Kidney (tissue), 14 donors: Measurements from ENCODE around the gene LYRM4. TPM values are rescaled to one million over a fixed set of nuclear protein-coding genes. Genes with fewer than 3 reads are reported as not detected.

Source experiments
- DNase-seq, 5 donors: peaks; one replicate each; pipeline ENCODE4 v3.0.0-alpha.2; 2013 to 2020
- FAIRE-seq: peaks from 2 replicates; lab custom pipeline; 2012; peaks lifted over from hg19 to GRCh38; lab: Jason Lieb, UNC
- H3K27ac ChIP-seq, 2 donors: one replicate each; pipeline ENCODE4 v1.7.0; 2013; ENCODE audit warnings: low read depth in 2 of 2, low read length in 2 of 2, inconsistent platforms in 1 of 2
- H3K27me3 ChIP-seq: one replicate; pipeline ENCODE4 v1.7.1; 2013; ENCODE audit warnings: low read length, inconsistent platforms; ENCODE audit not compliant: control insufficient read depth, insufficient read depth
- H3K36me3 ChIP-seq, 3 donors: one replicate each; pipeline versions ENCODE4 v1.7.0 to v1.7.1; 2013; ENCODE audit warnings: low read length in 3 of 3, control low read depth in 1 of 3, inconsistent platforms in 1 of 3; ENCODE audit not compliant: insufficient read depth in 3 of 3, control insufficient read depth in 2 of 3
- H3K4me1 ChIP-seq, 3 donors: one replicate each; pipeline versions ENCODE4 v1.7.0 to v1.7.1; 2013; ENCODE audit warnings: low read length in 3 of 3, inconsistent platforms in 1 of 3, low read depth in 1 of 3; ENCODE audit not compliant: control insufficient read depth in 2 of 3, insufficient read depth in 2 of 3
- H3K4me3 ChIP-seq, 3 donors: one replicate each; pipeline versions ENCODE4 v1.7.0 to v1.8.1; 2013; ENCODE audit warnings: low read length in 3 of 3, control low read depth in 1 of 3, inconsistent platforms in 1 of 3
- H3K9ac ChIP-seq, 3 donors: one replicate each; pipeline versions ENCODE4 v1.7.0 to v1.7.1; 2013; ENCODE audit warnings: low read length in 3 of 3, control low read depth in 1 of 3, inconsistent platforms in 1 of 3
- H3K9me3 ChIP-seq, 3 donors: one replicate each; pipeline versions ENCODE4 v1.7.0 to v1.7.1; 2013; ENCODE audit warnings: low read length in 3 of 3, control low read depth in 1 of 3, inconsistent platforms in 1 of 3; ENCODE audit not compliant: control insufficient read depth in 2 of 3, insufficient read depth in 1 of 3
- CTCF ChIP-seq: IDR thresholded peaks from 3 replicates; pipeline ENCODE4 v1.5.1; 2012; ENCODE audit warnings: mild to moderate bottlenecking, moderate library complexity, borderline replicate concordance; ENCODE audit not compliant: insufficient read depth; ENCODE audit errors: extremely low read depth
- intact Hi-C: fragments of 100-400 bp; cut with DNase I; formaldehyde crosslinking; loops from one replicate; pipeline ENCODE4 v1.11.1; 2022
- polyA plus RNA-seq: library from polyadenylated mRNA; stranded (reverse); fragments of 350-450 nt; fragmentation: Illumina TruSeq; extraction: RNeasy Lipid Tissue Mini Kit (QIAGEN cat#74804); gene quantifications from one replicate; pipeline ENCODE4 v1.2.3, GENCODE V29; 2014; ENCODE audit warnings: low read depth, low replicate concordance; ENCODE audit not compliant: insufficient read depth
- total RNA-seq: library from RNA; stranded (reverse); fragmentation: NEBNext Ultra II Directional; extraction: Animal tissue kit (Norgen Biotek cat#: 25700); gene quantifications from one replicate; pipeline ENCODE4 v1.2.1, GENCODE V29; 2021
- donor health status: control.
- donor health status: control.
- donor health status: control.
- donor health status: control.
- donor health status: control.
- donor health status: DM: yes; HTN: yes; CAD: no.
- donor health status: Normal renal cell carcinoma (clear cell type).

Gene LYRM4
- total and polyA plus RNA-seq, 2 donors from 2014 or later, result 21.3 to 31.8 TPM

- no peak overlapping the region for H3K9ac ChIP-seq
- no peak for DNase-seq
- TF ChIP-seq CTCF, result no peak
- no peak overlapping the region for H3K4me3 ChIP-seq
- no peaks in the 10 kb centered on the region for H3K27me3 ChIP-seq
- intact Hi-C loops, result no loop called here
- no peaks in the 10 kb centered on the region for H3K36me3 ChIP-seq
- H3K4me1 ChIP-seq, result peaks cover 0 to 6% (median 0%) of the 10 kb centered on the region in 3 donors
- no peaks in the 10 kb centered on the region for H3K9me3 ChIP-seq
- H3K27ac ChIP-seq, result no peak overlapping the region
- FAIRE-seq, result no peak
These were observed 70.2 kb downstream of the LYRM4 start for GRCh38 chr6:5190507-5190906.

- H3K27ac ChIP-seq, result no peak overlapping the region
- FAIRE-seq, result no peak
- intact Hi-C loops, result no loop called here
These were observed 72.1 kb downstream of the LYRM4 start for GRCh38 chr6:5188646-5189045.

GRCh38 chr6:5184878-5185277 is 75.9 kb downstream of the LYRM4 start:
- intact Hi-C loops, result no loop called here
- Histone ChIP-seq H3K4me3 (no peak overlapping the region), H3K27ac (no peak overlapping the region), H3K27me3 (no peaks in the 10 kb centered on the region), H3K9me3 (no peaks in the 10 kb centered on the region), H3K4me1 (peaks cover 0 to 5% (median 0%) of the 10 kb centered on the region in 3 donors), H3K9ac (no peak overlapping the region), H3K36me3 (no peaks in the 10 kb centered on the region)
- no peak for TF ChIP-seq CTCF
- DNase-seq (no peak), FAIRE-seq (no peak)

More at GRCh38 chr6:5188646-5189045, 72.1 kb downstream of the LYRM4 start:
- no peak overlapping the region for H3K4me3 ChIP-seq
- no peaks in the 10 kb centered on the region for H3K27me3 ChIP-seq
- no peaks in the 10 kb centered on the region for H3K36me3 ChIP-seq
- DNase-seq, result no peak
- TF ChIP-seq CTCF, result no peak
- H3K4me1 ChIP-seq, result peaks cover 0 to 5% (median 0%) of the 10 kb centered on the region in 3 donors
- H3K9me3 ChIP-seq, result no peaks in the 10 kb centered on the region
- no peak overlapping the region for H3K9ac ChIP-seq

- H3K27me3 ChIP-seq, result no peaks in the 10 kb centered on the region
- H3K4me1 ChIP-seq, result peaks cover 0 to 5% (median 0%) of the 10 kb centered on the region in 3 donors
- no peak for FAIRE-seq
- TF ChIP-seq CTCF, result no peak
- no peak for DNase-seq
- intact Hi-C loops, result no loop called here
- no peaks in the 10 kb centered on the region for H3K36me3 ChIP-seq
- no peak overlapping the region for H3K9ac ChIP-seq
- H3K4me3 ChIP-seq, result no peak overlapping the region
- no peak overlapping the region for H3K27ac ChIP-seq
- no peaks in the 10 kb centered on the region for H3K9me3 ChIP-seq
These were observed 76.5 kb downstream of the LYRM4 start for GRCh38 chr6:5184218-5184617.
